T-helper 9 cell (primary cell): Measurements from ENCODE around the gene TAX1BP3.

Experiments
- DNase-seq: peaks from one replicate; pipeline ENCODE4 v3.0.0-alpha.2; 2020

TAX1BP3 gene

DNA sequence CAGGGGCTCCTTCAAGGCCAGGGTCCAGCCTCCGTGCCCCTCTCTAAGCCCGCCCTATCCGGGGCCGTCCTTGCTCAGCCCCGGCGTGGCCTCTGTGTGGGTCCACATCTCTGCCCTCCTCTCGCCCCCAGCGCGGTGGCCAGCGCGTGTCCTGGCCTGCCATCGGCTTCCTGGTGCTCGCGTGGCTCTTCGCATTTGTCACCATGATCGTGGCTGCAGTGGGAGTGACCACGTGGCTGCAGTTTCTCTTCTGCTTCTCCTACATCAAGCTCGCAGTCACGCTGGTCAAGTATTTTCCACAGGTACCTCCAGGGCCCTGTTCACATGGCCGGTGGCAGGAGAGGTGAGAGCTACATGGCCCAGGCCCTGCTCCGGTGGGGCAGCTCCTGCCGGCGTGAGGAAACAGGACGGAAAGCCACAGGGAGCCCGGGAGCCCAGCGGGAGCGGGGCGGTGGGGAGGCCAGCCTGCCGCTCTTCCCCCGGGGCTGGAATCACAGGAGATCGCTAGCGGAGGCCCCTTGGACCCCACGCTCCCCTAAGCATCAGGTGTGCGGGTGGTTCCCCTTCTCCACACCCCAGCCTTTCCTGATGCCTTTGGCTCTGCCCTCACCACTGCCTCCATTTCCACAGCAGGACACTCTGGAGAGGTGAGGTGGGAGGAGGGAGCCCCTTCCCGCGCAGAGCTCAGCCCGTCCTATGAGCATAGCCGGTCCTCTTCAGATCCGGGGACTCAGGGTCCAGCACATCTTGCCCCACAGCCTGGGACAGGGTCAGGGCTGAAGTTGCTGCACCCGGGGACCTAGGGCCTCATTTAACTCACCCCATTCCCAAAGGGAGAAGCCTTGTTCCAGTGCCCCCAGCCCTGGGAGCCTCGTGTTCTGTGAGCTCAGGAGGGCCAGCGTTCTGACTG is 10.2 kb downstream of the TAX1BP3 start:
- DNase-seq = no peak

DNA sequence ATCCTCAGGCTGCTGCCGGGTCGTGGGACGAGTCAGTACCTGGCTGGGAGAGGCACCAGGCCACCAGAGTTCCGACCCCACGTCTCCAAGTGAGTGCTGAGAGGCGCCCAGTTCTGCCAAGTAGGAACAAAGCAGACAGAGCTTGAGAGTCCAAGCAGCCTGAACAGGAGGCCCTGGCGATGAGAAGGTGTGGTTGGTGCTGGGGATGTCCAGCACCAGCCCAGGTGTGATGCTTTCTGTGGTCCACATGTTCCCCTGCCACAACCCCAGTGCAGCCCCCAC is 10.8 kb downstream of the TAX1BP3 start:
- no peak for DNase-seq

DNA sequence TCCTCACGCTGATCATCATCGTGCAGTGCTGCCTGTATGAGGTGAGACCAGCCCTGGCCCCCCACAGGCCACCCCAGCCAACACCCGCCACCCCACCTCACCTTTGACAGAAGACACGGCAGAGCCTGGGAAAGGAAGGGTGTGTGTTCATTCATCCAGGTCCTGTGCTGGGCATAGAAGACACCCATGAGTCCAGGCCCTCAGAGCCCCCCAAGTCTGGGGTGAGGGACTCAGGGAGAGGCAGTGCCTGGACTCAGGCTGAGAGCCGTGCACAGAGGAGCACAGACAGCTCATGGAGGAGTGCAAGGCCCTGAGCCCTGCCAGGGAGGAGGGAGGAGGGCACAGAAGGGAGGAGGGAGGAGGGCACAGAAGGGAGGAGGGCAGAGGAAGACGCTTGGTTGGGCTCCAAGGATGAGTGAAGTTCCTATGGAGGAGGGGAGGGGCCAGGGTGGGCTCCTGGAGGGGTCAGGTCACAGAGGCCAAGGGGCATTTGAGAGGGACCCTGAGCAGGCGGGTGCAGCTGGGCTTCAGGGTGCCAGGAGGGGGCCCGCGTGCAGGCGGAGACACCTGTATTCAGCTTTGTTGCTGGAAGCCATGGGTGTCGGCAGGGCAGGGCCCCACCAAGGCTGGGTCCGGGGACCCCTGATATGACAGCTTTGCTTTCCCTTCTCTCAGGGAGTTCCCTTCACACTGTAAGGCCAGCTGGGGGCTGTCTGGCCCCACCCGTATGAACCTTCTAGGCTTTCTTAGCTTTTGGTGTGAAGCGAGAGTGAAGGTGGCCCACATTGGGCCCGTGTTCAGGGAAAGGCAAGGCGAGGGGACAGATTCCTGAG is 11.4 kb downstream of the TAX1BP3 start:
- no peak for DNase-seq

DNA sequence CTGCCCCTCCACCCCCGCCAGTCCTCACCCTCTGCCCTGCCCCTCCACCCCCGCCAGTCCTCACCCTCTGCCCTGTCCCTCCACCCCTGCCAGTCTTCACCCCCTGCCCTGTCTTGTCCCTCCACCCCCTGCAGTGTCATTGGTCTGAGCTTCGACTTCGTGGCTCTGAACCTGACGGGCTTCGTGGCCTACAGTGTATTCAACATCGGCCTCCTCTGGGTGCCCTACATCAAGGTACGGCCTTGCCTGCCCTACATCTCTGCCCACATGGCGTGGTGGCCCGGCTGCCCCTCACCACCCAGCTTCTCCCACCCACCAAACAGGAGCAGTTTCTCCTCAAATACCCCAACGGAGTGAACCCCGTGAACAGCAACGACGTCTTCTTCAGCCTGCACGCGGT is 12.0 kb downstream of the TAX1BP3 start:
- DNase-seq = no peak

DNA sequence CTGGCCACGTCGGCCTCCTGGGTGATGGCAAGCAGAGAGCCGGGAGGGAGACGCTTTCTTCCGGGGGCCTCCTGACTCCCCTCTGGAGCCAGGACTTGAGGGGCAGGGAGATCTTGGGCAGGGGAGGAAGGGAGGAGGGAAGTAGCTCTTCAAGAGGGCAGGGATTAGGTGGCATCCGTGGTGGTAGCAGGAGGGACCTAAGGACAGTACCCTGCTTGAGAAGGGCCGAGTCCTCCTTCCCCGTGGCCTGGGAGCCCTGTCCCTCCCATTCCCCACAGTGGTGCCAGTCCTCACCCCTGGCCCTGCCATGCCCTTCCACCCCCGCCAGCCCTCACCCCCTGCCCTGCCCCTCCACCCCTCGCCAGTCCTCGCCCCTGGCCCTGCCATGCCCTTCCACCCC is 12.6 kb downstream of the TAX1BP3 start:
- DNase-seq = no peak

DNA sequence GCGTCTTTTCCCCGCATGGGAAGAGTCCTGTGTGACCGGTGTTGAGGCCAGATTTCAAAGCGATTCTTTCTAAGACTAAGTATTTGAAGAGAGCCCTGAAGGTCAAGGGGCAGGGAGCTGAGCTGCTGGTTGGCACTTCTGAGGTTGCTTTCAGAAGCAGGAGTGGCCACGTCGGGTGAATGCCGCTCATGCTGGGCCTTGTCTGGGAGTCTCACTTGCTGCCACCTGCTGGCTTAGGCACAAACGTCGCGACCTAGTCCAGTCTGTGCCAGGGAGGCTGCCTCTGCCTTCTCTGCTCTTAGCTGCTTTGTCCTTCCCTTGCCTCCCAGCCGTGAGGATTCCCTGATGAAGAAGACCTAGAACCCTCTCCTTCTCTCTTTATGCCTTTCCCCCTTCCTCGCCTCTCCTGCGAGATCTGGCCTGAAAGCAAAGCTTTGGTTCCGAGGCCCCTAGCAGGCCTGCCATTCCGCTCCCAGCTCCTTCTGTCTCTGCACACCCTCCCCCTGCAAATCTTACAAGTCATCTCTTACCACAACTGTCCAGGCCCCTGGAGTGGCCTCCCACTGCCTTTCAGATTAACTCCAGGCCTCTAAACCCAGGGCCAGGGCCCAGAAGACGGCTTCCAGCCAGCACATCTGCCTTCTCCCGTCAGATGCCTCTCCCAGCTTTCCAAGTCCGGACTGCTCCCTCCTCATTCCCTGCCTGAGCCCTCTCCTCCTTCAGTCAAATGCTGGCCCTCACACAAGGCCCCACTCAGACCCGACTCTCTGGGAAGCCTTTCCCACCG is 20.4 kb downstream of the TAX1BP3 start:
- no peak for DNase-seq

DNA sequence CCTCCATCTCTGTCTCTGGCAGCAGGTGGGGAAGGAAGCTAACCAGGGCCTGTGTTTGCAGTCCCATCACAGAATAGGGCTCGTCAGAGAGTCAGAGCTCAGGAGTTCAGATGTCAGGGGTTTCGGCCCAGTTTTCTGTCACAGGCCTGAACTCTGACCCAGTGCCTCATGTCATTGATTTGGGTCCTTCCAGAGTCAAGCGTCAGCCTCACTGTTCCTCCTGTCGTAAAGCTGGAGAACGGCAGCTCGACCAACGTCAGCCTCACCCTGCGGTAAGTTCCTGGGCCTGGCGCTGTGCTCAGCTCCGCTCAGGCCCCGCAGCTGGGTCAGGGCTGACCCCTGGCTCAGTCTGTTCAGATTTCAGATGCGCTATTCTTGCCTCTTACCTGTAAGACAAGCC is 21.1 kb downstream of the TAX1BP3 start:
- no peak for DNase-seq

DNA sequence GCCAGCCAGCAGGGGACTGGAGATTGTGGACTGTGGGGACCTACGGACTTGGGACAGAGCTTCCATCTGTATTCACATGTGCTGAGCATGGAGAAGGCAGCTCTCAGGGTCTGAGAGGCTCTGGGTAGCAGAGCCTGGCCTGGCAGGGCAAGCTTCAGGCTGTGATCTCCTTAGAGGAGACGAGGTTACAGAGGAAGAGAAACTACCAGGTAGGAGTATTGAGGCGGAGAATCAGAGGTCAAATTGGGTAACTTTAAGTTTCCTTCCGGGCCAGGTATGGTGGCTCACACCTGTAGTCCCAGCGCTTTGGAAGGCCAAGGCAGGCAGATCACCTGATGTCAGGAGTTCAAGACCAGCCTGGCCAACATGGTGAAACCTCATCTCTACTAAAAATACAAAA is 23.1 kb downstream of the TAX1BP3 start:
- DNase-seq = no peak

DNA sequence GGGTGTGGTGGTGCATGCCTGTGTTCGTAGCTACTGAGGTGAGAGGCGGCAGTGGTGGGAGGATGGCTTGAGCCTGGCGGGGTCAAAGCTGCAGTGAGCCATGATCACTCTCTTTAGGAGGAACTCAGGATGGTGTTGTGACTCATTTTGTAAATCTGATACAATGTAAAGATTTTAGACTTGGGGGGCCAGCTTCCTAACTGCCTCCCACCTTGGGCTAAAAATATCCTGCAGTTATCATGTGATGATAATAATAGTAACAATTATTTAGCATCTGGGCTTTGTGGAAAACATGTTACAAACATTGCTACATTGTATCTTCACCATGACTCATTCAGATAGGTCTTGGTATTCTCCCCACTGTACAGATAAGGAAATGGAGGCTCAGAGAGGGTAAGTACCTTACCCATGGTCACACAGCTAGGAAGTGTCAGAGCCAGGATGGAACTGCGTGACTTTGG is 24.5 kb downstream of the TAX1BP3 start:
- DNase-seq = no peak

DNA sequence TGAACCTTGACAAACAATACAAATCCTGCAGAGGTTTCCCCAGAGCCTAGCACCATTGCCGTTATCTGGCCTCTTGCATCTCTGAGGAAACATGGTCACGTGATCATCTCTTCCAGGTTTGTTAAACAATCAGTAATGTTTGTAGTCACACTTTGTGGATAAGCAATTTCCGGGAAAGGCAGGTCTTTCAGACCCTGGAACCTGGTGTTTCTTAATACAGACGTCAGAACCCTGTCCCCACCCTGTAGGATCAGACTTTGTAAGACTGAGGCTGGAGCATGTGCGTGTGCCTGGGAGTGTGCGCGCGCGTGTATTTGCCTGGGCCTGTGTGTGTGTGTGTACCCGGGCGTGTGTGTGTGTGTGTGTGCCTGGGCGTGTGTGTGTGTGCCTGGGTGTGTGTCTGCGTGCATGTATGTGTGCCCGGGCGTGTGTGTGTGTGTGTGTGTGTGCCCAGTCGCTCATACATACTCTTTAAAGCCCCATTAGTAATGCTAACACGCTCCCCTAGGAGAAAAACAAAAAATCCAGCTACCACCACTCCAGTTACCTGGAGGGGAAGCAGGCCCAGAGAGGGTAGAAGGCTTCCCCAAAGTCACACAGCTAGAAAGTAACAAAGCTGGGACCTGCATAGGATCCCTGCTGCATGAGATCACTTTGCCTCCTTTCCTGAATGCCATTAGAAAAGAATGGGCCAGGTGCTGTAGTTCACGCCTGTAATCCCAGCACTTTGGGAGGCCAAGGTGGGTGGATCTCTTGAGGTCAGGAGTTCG is 26.5 kb downstream of the TAX1BP3 start:
- DNase-seq = no peak

DNA sequence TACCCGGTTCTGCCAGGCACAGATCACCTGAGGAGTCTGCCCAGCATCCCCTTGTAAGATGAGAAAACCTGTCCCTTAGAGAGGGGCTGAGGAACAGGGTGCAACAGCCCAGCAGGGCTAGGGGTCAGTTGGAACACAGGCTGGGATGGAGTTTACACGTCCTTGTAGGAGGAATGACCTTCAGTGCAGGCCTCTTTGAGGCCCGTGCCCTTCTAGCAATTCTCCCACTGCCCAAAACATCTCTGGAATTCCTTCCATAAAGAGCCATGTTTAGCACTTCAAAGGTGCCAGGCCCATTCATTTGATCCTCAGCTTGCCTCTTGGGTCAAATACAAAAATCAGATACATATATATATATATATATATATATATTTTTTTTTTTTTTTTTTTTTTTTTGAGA is 27.4 kb downstream of the TAX1BP3 start:
- no peak for DNase-seq

DNA sequence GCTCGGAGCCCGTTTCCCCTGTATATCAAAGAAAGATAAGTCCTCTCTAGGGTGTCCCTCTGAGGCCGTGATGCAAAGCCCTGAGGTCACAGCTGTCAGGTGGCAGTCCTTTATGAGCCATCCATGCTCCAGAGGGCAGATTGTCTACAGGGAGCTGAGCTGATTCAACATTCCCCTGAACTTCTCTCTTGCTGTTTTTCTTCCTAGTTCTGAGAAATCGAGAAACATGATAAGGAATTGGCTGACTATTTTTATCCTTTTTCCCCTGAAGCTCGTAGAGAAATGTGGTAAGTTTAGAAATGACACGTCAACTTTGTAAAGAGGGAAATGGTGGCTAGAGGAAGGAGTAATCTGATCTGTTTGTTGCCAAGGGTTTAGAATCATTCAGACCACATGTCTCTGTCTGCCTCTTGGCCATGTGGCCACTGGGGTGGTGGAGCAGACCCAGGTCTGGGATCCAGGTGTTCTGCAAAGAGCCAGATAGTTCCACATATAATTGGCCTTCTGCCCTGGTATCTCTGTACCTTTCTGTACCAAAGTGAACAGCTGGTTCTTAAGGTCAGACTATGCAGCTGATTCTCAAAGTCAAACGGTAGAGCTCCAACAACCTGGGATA is 28.3 kb downstream of the TAX1BP3 start:
- DNase-seq = no peak

DNA sequence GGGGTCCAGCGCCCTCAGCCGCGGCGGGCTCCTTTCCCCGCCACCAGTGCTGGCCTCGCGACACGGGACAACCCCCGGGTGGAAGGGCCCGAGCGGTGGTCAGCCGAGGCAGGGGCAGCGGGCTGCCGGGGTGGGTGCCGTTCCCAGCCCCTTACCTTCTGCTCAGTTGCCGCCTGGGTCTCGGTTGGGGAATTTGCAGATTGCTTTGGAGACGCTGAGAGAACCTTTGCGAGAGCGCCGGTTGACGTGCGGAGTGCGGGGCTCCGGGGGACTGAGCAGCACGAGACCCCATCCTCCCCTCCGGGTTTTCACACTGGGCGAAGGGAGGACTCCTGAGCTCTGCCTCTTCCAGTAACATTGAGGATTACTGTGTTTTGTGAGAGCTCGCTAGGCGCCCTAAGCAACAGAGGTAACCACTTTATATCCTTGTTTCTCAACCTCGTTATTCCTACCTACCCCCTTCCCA is 31.4 kb downstream of the TAX1BP3 start:
- DNase-seq = no peak

DNA sequence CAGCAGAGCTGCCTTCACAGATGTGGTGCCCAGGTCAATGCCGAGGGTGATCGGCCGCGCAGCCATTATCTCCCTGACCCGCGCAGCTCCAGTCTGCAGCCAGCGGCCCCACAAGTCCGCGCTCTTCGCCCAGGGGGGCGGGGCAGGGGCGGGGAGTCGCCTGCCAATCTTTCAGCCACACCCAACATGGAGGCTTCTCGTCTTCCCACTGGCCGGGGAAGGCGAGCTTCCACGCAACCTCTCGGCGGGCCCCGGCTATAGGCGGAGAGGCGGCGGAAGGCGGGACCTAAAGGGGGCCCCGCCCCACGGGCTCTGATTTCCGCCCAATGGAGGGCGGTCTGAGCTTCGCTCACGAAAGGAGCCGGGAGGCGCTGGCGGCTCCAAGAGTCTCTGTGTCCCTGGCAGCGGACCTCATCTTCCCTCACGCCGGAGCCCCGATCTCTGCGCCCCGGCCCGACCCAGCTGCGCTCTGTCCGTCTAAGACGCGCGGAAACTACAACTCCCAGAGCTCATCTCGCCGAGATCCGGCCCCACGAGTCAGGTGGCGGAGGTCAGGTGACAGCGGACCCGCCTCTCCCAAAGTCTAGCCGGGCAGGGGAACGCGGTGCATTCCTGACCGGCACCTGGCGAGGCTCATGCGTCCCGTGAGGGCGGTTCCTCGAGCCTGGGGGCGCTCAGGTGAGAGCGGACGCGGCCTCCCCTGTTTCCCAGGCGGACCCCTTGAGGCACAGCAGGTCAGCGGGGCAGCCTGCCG is 32.0 kb downstream of the TAX1BP3 start, which contains the start of the genes CTNS and SHPK:
TSS of gene CTNS (plus strand) at position 607 of the 754 bp plus-strand sequence. CDS start 3,447 bp downstream, outside the sequence.
TSS of gene SHPK (minus strand) at position 97 of the 754 bp plus-strand sequence. CDS start at position 66, 31 bp downstream.
- DNase-seq = peak; percentile 92

DNA sequence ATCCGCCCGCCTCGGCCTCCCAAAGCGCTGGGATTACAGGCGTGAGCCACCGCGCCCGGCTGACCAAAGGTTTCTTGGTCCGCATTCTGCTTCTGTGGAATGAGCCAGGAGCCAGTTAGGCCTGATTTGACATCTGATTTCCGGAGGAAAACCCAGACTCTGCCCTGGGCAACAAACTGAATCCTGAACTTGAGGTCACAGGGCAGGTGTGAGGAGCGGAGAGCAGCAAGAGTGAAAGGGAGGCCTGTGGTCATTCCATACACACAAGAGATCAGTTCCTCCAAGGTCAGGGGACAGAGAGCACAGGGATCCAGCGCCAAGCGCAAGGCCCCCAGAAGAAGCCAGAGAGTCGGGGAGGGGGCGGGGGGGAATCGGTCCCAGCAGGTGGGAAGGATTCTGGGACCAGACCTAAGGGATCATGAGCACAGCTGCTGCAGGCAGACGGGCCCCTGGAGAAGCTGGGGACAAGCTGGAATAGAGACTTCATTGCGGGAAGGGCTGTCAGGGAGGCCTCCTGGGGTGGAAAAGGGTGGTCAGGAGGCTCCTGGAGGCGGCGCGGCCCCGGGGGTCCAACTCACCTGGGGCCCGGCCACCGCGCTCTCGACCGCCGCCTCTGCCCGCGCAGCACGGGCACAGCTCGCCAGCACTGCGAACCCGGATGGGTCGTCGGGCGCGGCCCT is 32.8 kb downstream of the TAX1BP3 start:
- no peak for DNase-seq

DNA sequence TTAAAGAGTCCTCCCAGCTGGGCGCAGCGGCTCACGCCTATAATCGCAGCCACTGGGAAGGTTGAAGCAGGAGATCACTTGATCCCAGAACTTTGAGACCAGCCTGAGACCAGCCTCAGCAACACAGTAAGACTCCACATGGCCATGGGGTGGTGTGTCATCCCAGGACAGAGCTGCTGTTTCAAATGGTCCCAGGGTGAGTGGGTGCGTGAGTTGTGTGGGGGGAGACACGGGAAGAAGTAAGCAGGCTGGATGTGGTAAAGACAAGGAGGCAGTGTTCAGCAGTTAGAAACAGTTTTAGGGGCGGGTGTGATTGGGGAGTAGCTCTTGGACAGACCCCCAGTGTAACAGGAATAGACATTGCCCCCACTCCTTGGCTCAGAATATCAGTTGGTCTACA is 36.1 kb downstream of the TAX1BP3 start:
- no peak for DNase-seq

DNA sequence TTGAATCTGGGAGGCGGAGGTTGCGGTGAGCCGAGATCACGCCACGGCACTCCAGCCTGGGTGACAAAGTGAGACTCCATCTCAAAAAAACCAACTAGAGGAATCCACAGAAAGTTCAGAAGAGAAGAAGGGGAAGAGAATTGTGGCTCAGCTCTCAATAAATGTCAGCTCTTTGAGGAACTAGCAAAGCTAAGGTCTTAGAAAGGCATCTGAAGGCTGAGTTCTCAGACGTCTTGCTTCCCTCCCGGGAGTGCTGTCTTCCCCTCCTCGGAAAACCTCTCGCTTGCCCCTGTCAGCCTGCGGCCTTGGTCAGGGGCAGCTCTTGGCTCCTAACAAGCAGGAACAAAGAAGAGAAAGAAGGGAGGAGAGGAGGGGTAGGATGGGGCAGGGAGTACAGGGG is 37.6 kb downstream of the TAX1BP3 start:
- no peak for DNase-seq

DNA sequence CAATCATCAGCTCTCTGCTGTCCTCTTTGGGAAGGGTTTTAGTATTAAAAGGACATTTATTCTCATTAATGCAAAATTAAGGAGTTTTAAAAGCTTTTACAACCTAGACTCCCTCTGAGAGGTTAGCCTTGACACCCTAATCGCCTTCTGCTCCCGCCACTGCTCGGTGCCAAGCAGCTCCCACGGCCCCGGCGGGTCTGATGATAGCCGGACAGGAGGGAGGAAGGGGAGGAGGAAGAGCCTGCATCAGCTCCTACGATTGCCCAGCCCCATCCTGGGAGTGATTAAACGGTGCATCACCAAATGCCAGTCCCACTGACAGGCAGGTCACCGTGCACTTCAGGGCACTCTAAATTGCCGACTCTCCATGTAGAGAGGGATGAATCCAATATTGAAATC is 40.6 kb downstream of the TAX1BP3 start:
- DNase-seq = no peak

DNA sequence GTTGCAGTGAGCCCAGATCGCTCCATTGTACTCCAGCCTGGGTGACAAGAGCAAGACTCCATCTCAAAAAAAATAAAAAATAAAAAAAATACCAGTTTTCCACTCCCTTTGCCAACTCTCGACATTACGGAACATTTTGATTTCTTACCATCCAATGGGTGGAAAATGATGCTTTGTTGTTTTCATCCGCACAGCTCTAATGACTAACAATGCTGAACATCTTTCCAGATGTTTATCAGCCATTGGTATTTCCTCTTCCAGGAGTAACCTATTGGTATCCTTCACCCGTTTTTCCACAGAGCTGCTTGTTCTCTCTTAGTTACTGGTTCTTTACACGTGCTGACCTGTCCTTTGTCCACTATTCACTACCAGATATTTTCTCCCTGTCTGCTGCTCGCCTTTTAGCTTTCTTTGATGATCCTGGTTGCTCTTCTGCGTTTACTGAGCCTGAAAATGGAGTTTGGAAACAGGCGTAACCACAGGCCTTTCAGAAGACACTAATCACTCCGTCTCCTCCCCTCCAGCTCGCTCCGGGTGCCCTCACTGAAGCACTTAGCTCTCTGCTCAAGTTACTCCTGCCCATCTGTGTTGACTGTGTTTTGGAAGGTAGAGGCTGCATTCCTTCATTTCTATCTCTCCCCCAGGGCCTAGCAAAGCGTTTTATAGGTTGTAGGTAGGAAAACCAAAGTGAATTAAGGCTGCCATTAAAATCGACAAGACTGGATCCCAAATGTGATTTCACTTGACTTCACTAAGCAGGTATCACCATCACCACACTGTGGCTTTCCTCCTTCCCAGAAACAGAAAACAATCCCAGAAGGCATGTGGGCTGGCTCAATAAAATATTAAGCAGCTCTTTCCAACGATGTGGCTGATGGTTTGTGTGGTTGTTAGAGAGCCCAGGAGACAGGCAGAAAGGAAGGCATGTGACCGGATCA is 41.3 kb downstream of the TAX1BP3 start:
- no peak for DNase-seq
